GM06990 (cell line): ENCODE measurements around the gene RPS6KA5.

Experiments
- DNase-seq: peaks from one replicate; pipeline ENCODE4 v3.0.0-alpha.2; 2011; ENCODE audit not compliant: insufficient read length; ENCODE audit errors: extremely low read depth
- H3K27me3 ChIP-seq: replicated peaks from 2 replicates; pipeline ENCODE4 v1.6.0; 2011; ENCODE audit warnings: low read length; ENCODE audit not compliant: control insufficient read depth, insufficient read depth
- H3K36me3 ChIP-seq: 2 replicates; pipeline ENCODE4 v1.5.1; 2011; ENCODE audit warnings: low read length; ENCODE audit not compliant: control insufficient read depth, insufficient read depth
- H3K4me3 ChIP-seq: replicated peaks from 2 replicates; pipeline ENCODE4 v1.5.1; 2011; ENCODE audit warnings: low read depth, mild to moderate bottlenecking, control low read depth, low read length
- CTCF ChIP-seq: IDR thresholded peaks from 2 replicates; pipeline ENCODE4 v1.5.1; 2011; ENCODE audit warnings: low read length, control low read depth, mild to moderate bottlenecking, inconsistent platforms; ENCODE audit not compliant: insufficient read depth, poor library complexity, severe bottlenecking

Gene RPS6KA5

GRCh38 chr14:90936757-90937440, 123.5 kb downstream of the RPS6KA5 start:
- Histone ChIP-seq H3K27me3 (no peaks in the 10 kb centered on the region), H3K4me3 (no peak overlapping the region), H3K36me3 (peaks cover 2% of the 10 kb centered on the region; the same call in 1 of the 2 replicates)
- no peak for DNase-seq
- TF ChIP-seq CTCF, result no peak

GRCh38 chr14:90924621-90925340, 135.7 kb downstream of the RPS6KA5 start:
- Histone ChIP-seq H3K4me3 (no peak overlapping the region), H3K27me3 (no peaks in the 10 kb centered on the region), H3K36me3 (no peaks in the 10 kb centered on the region)
- no peak for DNase-seq
- no peak for TF ChIP-seq CTCF

GRCh38 chr14:90922141-90922540, 138.3 kb downstream of the RPS6KA5 start:
- no peaks in the 10 kb centered on the region for H3K27me3 ChIP-seq
- TF ChIP-seq CTCF, result no peak
- H3K36me3 ChIP-seq, result no peaks in the 10 kb centered on the region
- DNase-seq, result no peak
- H3K4me3 ChIP-seq, result no peak overlapping the region

- H3K4me3 ChIP-seq, result no peak overlapping the region
- H3K27me3 ChIP-seq, result no peaks in the 10 kb centered on the region
- DNase-seq, result no peak
- TF ChIP-seq CTCF, result no peak
- no peaks in the 10 kb centered on the region for H3K36me3 ChIP-seq
These were observed 149.3 kb downstream of the RPS6KA5 start for GRCh38 chr14:90911121-90911520.

GRCh38 chr14:90907178-90907577, 153.3 kb downstream of the RPS6KA5 start:
- Histone ChIP-seq H3K4me3 (no peak overlapping the region), H3K36me3 (no peaks in the 10 kb centered on the region), H3K27me3 (no peaks in the 10 kb centered on the region)
- no peak for TF ChIP-seq CTCF
- no peak for DNase-seq
